ENCODE data around the gene CFAP221.
A peak's percentile ranks its signal among the peaks of the same experiment; 100 is the strongest.
"Not testable (repeated sequence)": the region's sequence is repeated elsewhere in the genome, so short reads cannot be mapped to it uniquely, and the experiment has no call there.

CFAP221 gene

DNA sequence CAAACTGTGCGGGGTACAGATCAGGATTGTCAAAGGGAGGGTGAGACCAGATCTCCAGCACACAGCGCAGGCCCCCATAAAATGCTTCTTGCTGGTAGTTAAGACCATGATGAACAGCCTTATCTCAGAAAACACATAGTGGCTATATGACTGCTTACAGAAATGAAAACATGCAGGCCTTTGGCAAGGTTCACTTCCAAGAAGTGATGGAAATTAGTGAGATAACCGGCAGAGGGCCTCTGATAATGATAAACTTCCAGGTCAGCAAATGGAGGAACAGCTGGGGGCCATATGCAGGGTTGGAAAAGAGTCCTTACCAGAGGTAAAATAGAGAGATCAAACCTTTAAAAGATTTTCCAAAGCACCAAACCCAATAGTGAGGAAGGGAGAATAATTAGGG, 46.6 kb downstream of the CFAP221 start:
- DNase-seq (ENCODE audit: low spot score), result no peak

DNA sequence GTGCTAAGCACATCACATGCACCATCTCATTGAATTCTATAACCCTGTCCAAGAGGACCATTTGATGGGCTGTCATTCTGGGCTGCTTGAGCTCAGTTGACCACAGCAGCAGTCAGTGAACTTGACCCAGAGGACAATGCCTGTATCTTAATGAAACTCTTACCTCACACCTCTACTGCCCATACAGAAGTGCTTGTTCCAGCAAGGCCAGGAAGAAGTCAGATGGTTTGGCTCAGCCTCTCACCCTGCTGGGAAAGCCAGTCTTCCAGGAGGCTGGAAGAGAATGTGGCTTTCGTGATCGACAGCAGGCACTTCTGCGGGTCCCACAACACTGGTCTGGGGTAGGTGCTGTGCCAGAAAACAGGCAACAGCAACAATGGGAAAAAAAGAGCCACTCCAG, 47.3 kb downstream of the CFAP221 start:
- DNase-seq (ENCODE audit: low spot score), result no peak

- DNase-seq (ENCODE audit: low spot score), result no peak
Measured at GRCh38 chr2:119592436-119592835, 48.2 kb downstream of the CFAP221 start.

DNA sequence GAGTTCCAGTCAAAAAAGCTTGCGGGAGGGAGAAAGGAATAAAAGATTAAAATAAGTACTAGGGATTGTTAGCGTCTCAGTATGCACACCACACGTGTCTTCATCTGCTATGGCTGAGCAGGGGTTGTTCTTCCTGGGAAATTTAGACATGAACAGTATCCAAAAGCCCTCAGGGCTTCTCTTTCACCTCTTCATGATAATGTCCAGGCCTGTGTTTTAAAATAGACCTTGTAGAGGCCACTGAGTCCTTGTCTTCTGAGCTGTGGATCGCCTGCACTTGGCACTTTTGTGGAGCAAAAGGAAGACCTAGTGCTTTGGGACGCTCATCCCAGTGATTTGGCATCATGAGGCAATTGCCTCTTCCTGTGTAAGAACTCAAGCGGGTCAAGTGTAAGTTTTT, 52.4 kb downstream of the CFAP221 start:
- no peak for DNase-seq (ENCODE audit: low spot score)

GRCh38 chr2:119598596-119599263, 54.5 kb downstream of the CFAP221 start:
- no peak for DNase-seq (ENCODE audit: low spot score)

DNA sequence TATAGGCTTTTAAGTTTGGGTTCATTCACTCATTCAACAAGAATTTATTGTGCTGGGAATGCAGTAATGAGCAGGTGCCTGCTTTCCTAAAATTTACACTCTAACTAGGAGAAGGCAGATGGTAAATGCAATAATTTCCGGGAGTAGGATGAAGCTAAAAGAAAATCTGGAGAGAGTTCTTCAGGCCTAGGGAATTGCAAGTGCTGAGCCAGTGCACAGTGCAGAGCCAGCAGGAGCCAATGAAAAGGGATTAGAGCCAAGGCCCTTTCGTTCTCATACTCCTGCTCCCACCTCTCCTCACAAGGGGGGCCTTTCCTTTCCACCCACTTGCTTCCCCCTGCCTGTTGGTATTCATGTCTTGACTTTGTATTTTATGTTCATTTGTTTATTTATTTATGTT, 55.1 kb downstream of the CFAP221 start:
- DNase-seq (ENCODE audit: low spot score), result no peak

- no peak for DNase-seq (ENCODE audit: low spot score)
Measured at GRCh38 chr2:119605096-119605495, 60.8 kb downstream of the CFAP221 start.

DNA sequence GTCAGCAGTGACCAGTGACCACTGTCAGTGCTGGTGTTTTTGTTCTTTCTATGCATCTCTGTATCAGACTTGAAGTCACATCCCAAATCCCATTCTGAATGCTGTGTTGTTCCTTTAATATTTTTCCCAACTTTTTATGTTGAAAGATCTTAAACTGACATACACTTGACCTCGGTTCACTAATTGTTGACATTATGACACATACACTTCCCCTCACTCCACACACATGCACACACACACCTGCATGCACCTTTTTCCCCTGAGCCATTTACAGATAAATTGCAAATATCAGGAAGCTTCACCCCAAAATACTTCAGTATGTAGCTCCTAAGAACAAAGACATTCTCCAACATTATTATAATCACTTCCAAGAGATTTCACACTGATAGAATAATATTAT, 62.4 kb downstream of the CFAP221 start:
- no peak for DNase-seq (ENCODE audit: low spot score)

GRCh38 chr2:119608553-119608952, 64.3 kb downstream of the CFAP221 start:
- DNase-seq (ENCODE audit: low spot score), result no peak

- DNase-seq (ENCODE audit: low spot score), result no peak
Measured at GRCh38 chr2:119609337-119609736, 65.1 kb downstream of the CFAP221 start.

DNA sequence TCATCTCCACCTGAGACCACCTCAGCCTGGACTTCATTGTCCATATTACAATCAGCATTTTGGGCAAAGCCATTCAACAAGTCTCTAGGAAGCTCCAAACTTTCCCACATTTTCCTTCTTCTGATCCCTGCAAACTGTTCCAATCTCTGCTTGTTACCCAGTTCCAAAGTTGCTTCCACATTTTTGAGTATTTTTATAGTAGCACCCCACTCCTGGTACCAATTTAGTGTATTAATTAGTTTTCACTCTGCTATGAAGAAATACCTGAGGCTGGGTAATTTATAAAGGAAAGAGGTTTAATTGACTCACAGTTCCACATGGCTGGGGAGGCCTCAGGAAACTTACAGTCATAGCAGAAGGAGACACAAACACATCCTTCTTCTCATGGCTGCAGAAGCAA, 69.9 kb downstream of the CFAP221 start:
- not testable (repeated sequence) for DNase-seq (ENCODE audit: low spot score)

DNA sequence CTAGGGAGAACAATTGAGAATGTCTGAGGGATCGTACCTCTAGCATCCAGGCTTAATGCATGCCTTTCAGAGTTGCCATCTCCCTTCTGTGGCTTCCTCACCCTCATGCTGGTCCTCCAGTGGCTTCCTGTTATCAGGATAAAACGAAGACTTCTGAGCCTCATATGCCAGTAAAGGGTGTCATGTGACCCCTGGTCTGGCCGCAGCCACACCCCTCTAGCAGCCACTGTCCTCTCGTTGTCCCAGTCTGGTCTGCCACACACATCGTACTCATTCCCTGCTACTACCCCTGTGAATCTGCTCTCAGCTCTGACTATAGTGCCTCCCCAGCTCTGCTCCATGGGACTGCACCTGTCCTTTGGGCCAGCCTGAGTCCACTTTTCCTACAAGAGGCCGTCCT, 72.2 kb downstream of the CFAP221 start:
- no peak for DNase-seq (ENCODE audit: low spot score)

DNA sequence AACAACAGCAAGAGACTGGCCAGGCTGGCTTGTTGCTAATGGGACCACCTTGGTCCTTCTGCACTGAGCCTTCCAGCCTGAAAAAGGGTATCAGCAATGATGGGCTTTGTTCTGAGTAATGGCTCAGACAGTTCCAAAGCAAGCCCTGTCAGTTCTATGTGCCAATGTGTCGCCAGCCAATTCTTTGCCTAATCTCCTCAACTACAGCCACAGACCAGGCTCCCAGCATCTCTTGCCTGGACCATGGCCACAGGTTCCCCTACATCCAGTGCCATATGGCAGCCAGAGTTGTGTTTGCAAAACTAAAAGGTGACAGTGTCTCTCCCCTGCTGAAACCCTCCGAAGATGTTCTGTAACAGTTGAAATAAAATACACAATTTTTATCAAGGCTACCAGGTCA, 73.2 kb downstream of the CFAP221 start:
- no peak for DNase-seq (ENCODE audit: low spot score)

DNA sequence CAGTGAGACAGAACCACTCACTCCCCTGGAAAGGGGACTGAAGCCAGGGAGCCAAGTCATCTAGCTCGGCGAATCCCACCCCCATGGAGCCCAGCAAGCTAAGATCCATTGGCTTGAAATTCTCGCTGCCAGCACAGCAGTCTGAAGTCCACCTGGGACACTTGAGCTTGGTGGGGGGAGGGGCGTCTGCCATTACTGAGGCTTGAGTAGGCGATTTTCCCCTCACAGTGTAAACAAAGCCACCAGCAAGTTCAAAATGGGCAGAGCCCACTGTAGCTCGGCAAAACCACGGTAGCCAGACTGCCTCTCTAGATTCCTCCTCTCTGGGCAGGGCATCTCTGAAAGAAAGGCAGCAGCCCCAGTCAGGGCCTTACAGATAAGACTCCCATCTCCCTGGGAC, 74.5 kb downstream of the CFAP221 start:
- DNase-seq (ENCODE audit: low spot score), result not testable (repeated sequence)

GRCh38 chr2:119625226-119625625, 81.0 kb downstream of the CFAP221 start:
- no peak for DNase-seq (ENCODE audit: low spot score)

- no peak for DNase-seq (ENCODE audit: low spot score)
Measured at GRCh38 chr2:119629323-119629825, 85.1 kb downstream of the CFAP221 start.

DNA sequence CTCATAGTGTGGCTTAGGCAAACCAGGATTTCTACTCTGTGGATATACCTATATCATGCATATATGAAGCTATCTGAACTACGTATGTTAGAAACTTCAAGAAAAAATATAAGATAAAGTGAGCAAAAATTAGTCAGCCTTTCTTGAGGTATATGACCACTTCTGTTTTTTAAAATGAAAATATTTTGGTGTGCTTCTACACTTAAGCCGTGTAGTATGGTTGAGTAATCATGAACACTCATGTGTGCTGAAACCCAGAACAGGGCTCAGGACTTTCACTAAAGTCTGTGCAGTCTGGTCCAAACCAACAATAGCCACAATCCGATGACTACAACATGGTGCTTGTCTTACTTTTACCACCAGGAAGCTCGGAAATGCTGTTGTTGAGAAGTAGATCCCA, 85.9 kb downstream of the CFAP221 start:
- DNase-seq (ENCODE audit: low spot score), result no peak

GRCh38 chr2:119637371-119637770, 93.1 kb downstream of the CFAP221 start:
- no peak for DNase-seq (ENCODE audit: low spot score)

- DNase-seq (ENCODE audit: low spot score), result no peak
Measured at GRCh38 chr2:119638246-119638645, 94.0 kb downstream of the CFAP221 start.

GRCh38 chr2:119638685-119639554, 94.7 kb downstream of the CFAP221 start:
- DNase-seq (ENCODE audit: low spot score), result no peak

DNA sequence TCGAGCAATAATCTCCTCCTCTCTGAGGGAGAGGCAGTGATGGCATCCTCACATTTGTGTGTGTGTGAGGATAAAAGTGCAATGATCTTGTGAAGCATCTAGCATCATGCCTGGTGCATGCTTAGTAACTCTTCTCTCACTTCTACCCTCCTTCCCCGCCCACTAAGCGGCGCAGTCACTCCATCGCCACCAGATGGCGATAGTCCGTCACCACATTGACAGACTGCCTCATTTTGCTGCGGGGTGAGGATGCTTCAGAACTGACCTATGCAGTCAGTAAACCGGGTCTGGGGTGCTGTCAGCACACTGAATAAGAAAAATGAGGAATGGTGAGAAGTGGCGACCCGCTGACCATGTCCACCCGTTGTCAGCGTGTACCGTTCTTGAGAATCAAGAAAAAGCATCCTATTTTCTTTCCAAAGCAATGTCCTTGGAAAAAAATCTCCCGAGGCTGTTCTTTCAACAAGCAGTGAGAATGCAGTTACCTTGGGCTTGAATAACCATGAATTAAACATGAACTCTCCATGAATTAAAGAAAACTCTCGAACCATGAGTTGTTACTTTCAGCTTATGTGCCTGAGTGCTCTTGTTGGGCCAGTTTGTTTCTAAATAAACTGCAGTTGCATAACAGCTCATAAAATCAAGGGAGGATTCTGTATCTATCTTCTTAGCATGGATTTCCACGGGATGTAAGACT, 97.5 kb downstream of the CFAP221 start:
- DNase-seq (ENCODE audit: low spot score), result peak; percentile 76

GRCh38 chr2:119644186-119644585, 99.9 kb downstream of the CFAP221 start:
- no peak for DNase-seq (ENCODE audit: low spot score)

Data from putamen (tissue), 1 donor.